Mammary epithelial cell (primary cell): ENCODE measurements around the gene QPCT.

ENCODE experiments used
- EZH2 ChIP-seq: IDR thresholded peaks from 2 replicates; pipeline ENCODE4 v1.6.1; 2012; ENCODE audit warnings: low read length, inconsistent platforms, borderline replicate concordance
- TF ChIP-seq, protein P1 (sequence below), 2 donors: IDR thresholded peaks in 1 of 2; conservative IDR thresholded peaks in 1 of 2; 2 replicates each; pipeline ENCODE4 v1.5.1; 2011 to 2012; ENCODE audit warnings: inconsistent platforms in 2 of 2, low read length in 2 of 2, mild to moderate bottlenecking in 2 of 2, control low read depth in 1 of 2, low read depth in 1 of 2; ENCODE audit not compliant: insufficient read depth in 1 of 2; ENCODE audit errors: extremely low read depth in 1 of 2

GRCh38 chr2:37342591-37343220 lies 1.7 kb upstream of the QPCT start:
- TF ChIP-seq, protein P1, sequence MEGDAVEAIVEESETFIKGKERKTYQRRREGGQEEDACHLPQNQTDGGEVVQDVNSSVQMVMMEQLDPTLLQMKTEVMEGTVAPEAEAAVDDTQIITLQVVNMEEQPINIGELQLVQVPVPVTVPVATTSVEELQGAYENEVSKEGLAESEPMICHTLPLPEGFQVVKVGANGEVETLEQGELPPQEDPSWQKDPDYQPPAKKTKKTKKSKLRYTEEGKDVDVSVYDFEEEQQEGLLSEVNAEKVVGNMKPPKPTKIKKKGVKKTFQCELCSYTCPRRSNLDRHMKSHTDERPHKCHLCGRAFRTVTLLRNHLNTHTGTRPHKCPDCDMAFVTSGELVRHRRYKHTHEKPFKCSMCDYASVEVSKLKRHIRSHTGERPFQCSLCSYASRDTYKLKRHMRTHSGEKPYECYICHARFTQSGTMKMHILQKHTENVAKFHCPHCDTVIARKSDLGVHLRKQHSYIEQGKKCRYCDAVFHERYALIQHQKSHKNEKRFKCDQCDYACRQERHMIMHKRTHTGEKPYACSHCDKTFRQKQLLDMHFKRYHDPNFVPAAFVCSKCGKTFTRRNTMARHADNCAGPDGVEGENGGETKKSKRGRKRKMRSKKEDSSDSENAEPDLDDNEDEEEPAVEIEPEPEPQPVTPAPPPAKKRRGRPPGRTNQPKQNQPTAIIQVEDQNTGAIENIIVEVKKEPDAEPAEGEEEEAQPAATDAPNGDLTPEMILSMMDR (conservative IDR thresholded peaks at IDR 0.05 in 1 of 2, IDR thresholded peaks at IDR 0.05 in 1 of 2; ENCODE audit: extremely low read depth in 1 of 2, insufficient read depth in 1 of 2, low read depth in 1 of 2, low read length in 2 of 2) = no peak
- no peak for TF ChIP-seq EZH2
